K562 (cell line): ENCODE measurements around the gene NKIRAS2. TPM values are rescaled to one million over a fixed set of nuclear protein-coding genes. Genes with fewer than 3 reads are reported as not detected.

Experiments used
- ATF6 ChIP-seq: sonication (generic); formaldehyde crosslinking; IDR thresholded peaks from 2 replicates; pipeline ENCODE4 v1.4.0; 2020; ENCODE audit warnings: mild to moderate bottlenecking, missing genetic modification reagents
- CHD2 ChIP-seq: IDR thresholded peaks from 2 replicates; pipeline ENCODE4 v1.6.1; 2011; ENCODE audit warnings: low read depth, low read length
- CREBBP ChIP-seq: IDR thresholded peaks from one replicate; pipeline ENCODE4 v1.6.1; 2012; ENCODE audit warnings: low read depth, mild to moderate bottlenecking, control low read depth, inconsistent platforms, low read length
- FOXA1 ChIP-seq: fragments of 450-650 bp; IDR thresholded peaks from 2 replicates; pipeline ENCODE4 v1.6.1; 2016; ENCODE audit warnings: mild to moderate bottlenecking, borderline replicate concordance
- HCFC1 ChIP-seq: IDR thresholded peaks from 2 replicates; pipeline ENCODE4 v1.6.1; 2012; ENCODE audit warnings: low read depth, low read length, improper control_type of control experiment
- MNT ChIP-seq, 2 experiments: fragments of 450-650 bp; conservative IDR thresholded peaks; 2 replicates each; pipeline ENCODE4 v1.6.1; 2017; ENCODE audit warnings: mild to moderate bottlenecking in 2 of 2, moderate library complexity in 2 of 2
- PHB ChIP-seq: fragments of 250-450 bp; sonication (Bioruptor Pico); IDR thresholded peaks from 2 replicates; pipeline ENCODE4 v1.5.0; 2021
- PKNOX1 ChIP-seq: fragments of 450-650 bp; IDR thresholded peaks from 2 replicates; pipeline ENCODE4 v1.6.1; 2016
- RAD21 ChIP-seq, 2 experiments: fragments of 250-450 bp in 1 of 2; fragments of 450-650 bp in 1 of 2; sonication (Bioruptor Pico) in 1 of 2; formaldehyde crosslinking in 1 of 2; IDR thresholded peaks in 1 of 2; conservative IDR thresholded peaks in 1 of 2; 2 replicates each; pipeline versions ENCODE4 v1.4.0 to v1.8.0; 2020 to 2022; ENCODE audit warnings: mild to moderate bottlenecking in 2 of 2, moderate library complexity in 1 of 2
- SRSF3 ChIP-seq: fragments of 200-400 bp; formaldehyde crosslinking; IDR thresholded peaks from 2 replicates; pipeline ENCODE4 v1.6.1; 2016; ENCODE audit warnings: mild to moderate bottlenecking, low read length, moderate library complexity; ENCODE audit not compliant: insufficient read depth
- TAF15 ChIP-seq: fragments of 200-400 bp; formaldehyde crosslinking; IDR thresholded peaks from 2 replicates; pipeline ENCODE4 v1.6.1; 2017; ENCODE audit warnings: mild to moderate bottlenecking, low read depth, low read length, moderate library complexity
- U2AF2 ChIP-seq: fragments of 200-400 bp; formaldehyde crosslinking; optimal IDR thresholded peaks from 2 replicates; pipeline ENCODE3; 2017; ENCODE audit warnings: low read depth, mild to moderate bottlenecking, low read length
- ZBTB2 ChIP-seq: fragments of 450-650 bp; IDR thresholded peaks from 2 replicates; pipeline ENCODE4 v1.6.1; 2016; ENCODE audit warnings: antibody characterized with exemption
- ZBTB49 ChIP-seq: sonication (generic); formaldehyde crosslinking; IDR thresholded peaks from 2 replicates; pipeline ENCODE4 v1.8.0; 2022; ENCODE audit warnings: missing genetic modification reagents, mild to moderate bottlenecking, borderline replicate concordance
- ZNF311 ChIP-seq: fragments of 250-450 bp; sonication (Bioruptor Pico); IDR thresholded peaks from 2 replicates; pipeline ENCODE4 v1.4.0; 2020; ENCODE audit warnings: mild to moderate bottlenecking, moderate library complexity
- ZNF316 ChIP-seq: fragments of 450-650 bp; IDR thresholded peaks from 2 replicates; pipeline ENCODE4 v1.6.1; 2016
- ZNF324 ChIP-seq: fragments of 250-450 bp; sonication (Bioruptor Pico); IDR thresholded peaks from 2 replicates; pipeline ENCODE4 v1.4.0; 2020; ENCODE audit warnings: mild to moderate bottlenecking
- ZNF551 ChIP-seq: fragments of 250-450 bp; sonication (Bioruptor Pico); IDR thresholded peaks from 2 replicates; pipeline ENCODE4 v1.5.0; 2021; ENCODE audit warnings: mild to moderate bottlenecking, moderate library complexity
- ZNF79 ChIP-seq: fragments of 250-450 bp; sonication (Bioruptor Pico); IDR thresholded peaks from 2 replicates; pipeline ENCODE4 v1.4.0; 2020; ENCODE audit warnings: low read depth, mild to moderate bottlenecking, moderate library complexity
- polyA plus RNA-seq, 8 experiments: library from polyadenylated mRNA; depleted of rRNA in 4 of 8; stranded (reverse) in 5 of 8; unstranded in 3 of 8; fragments of >200 nt; fragmentation: Nextera tagmentation in 2 of 8; fragmentation: Illumina TruSeq in 1 of 8; extraction: Ambion mirVana in 2 of 8; extraction: Trizol in 1 of 8; gene quantifications; 2 replicates each; pipeline versions ENCODE4 v1.2.1 to v1.2.3, GENCODE V29; 2011 to 2014; ENCODE audit warnings: inconsistent platforms in 1 of 8, missing spikeins in 1 of 8
- total RNA-seq, 7 experiments: library from RNA; depleted of rRNA in 6 of 7; stranded (reverse); fragments of >200 nt in 6 of 7; fragmentation: Illumina TruSeq in 2 of 7; extraction: Trizol in 2 of 7; gene quantifications; 2 replicates each; pipeline versions ENCODE4 v1.2.1 to v1.2.3, GENCODE V29; 2011 to 2021; ENCODE audit warnings: low replicate concordance in 1 of 7

The NKIRAS2 gene
- total and polyA plus RNA-seq, 9 of the 15 experiments (the other 6 are each of a cell fraction or from before 2014, with no cell fraction given): 10.1 to 65.5 (median 29.8) TPM

- TF ChIP-seq ZNF324 (CRISPR knock-in tag) (no peak), ZNF316 (0 out of 2 replicates have a peak, but pooled peaks have one; percentile 11), ZNF311 (CRISPR knock-in tag) (no peak), MNT (conservative IDR thresholded peaks at IDR 0.05) (peak; percentile 51 to 82; a peak in 3 of 4 replicates), CREBBP (no peak), SRSF3 (peak; percentile 94; the same call in 1 of the 2 replicates), ZBTB49 (no peak), TAF15 (no peak), ZBTB2 (peak; percentile 93), HCFC1 (peak; percentile 78), FOXA1 (no peak), PHB (no peak), CHD2 (no peak), PKNOX1 (no peak), U2AF2 (no peak), ZNF79 (no peak), RAD21 (CRISPR knock-in tag; conservative IDR thresholded peaks at IDR 0.05 in 1 of 2, IDR thresholded peaks at IDR 0.05 in 1 of 2) (no peak), ZNF551 (CRISPR knock-in tag) (no peak), ATF6 (no peak)
Measured at GRCh38 chr17:42016941-42017865, 2.7 kb upstream of the NKIRAS2 start, which contains the start of gene DNAJC7 (continued).
